ENCODE results near the gene PVR.

GRCh38 chr19:44597131-44597491, 46.6 kb upstream of the PVR start:
- no peak for TF ChIP-seq CTCF (conservative IDR thresholded peaks at IDR 0.05; ENCODE audit: low read length)
- TF ChIP-seq EZH2phosphoT487 (IDR thresholded peaks at IDR 0.05; ENCODE audit: borderline replicate concordance, low read depth, low read length) = no peak
